MM.1S (cell line): Measurements from ENCODE around the gene ADAMTS9.

Experiments used
- DNase-seq: peaks from one replicate; pipeline ENCODE4 v3.0.0-alpha.2; 2015
- H2AFZ ChIP-seq: fragments of 300-600 bp; sonication (generic); 2 replicates; pipeline ENCODE4 v1.6.0; 2016; ENCODE audit warnings: antibody characterized with exemption, low read length
- H3F3A ChIP-seq: fragments of 300-600 bp; sonication (generic); 2 replicates; pipeline ENCODE4 v1.6.1; 2016; ENCODE audit warnings: mild to moderate bottlenecking, antibody characterized with exemption, low read length, moderate library complexity, mixed read lengths; ENCODE audit not compliant: insufficient read depth
- H3K27ac ChIP-seq: fragments of 300-600 bp; sonication (generic); 2 replicates; pipeline ENCODE4 v1.5.1; 2016; ENCODE audit warnings: mild to moderate bottlenecking, low read length
- H3K27me3 ChIP-seq: fragments of 300-600 bp; sonication (generic); replicated peaks from 2 replicates; pipeline ENCODE4 v1.6.0; 2016; ENCODE audit warnings: low read length; ENCODE audit not compliant: insufficient read depth
- H3K36me3 ChIP-seq: fragments of 300-600 bp; sonication (generic); replicated peaks from 2 replicates; pipeline ENCODE4 v1.6.1; 2016; ENCODE audit warnings: mild to moderate bottlenecking, low read length, mixed read lengths; ENCODE audit not compliant: insufficient read depth
- H3K4me1 ChIP-seq: fragments of 300-600 bp; sonication (generic); 2 replicates; pipeline ENCODE4 v1.6.1; 2016; ENCODE audit warnings: low read length, mixed read lengths
- H3K4me2 ChIP-seq: fragments of 300-600 bp; sonication (generic); 2 replicates; pipeline ENCODE4 v1.6.0; 2016; ENCODE audit warnings: low read depth, low read length
- H3K4me3 ChIP-seq: fragments of 300-600 bp; sonication (generic); 2 replicates; pipeline ENCODE4 v1.5.1; 2016; ENCODE audit warnings: low read length, mixed read lengths
- H3K79me2 ChIP-seq: fragments of 300-600 bp; sonication (generic); 2 replicates; pipeline ENCODE4 v1.6.1; 2016; ENCODE audit warnings: mixed run types, low read length, mixed read lengths
- H3K9ac ChIP-seq: fragments of 300-600 bp; sonication (generic); 2 replicates; pipeline ENCODE4 v1.6.1; 2016; ENCODE audit warnings: low read length, mixed read lengths
- H3K9me2 ChIP-seq: fragments of 300-600 bp; sonication (generic); replicated peaks from 2 replicates; pipeline ENCODE4 v1.6.1; 2016; ENCODE audit warnings: mild to moderate bottlenecking, low read length, mixed read lengths; ENCODE audit not compliant: insufficient read depth
- H3K9me3 ChIP-seq: fragments of 300-600 bp; sonication (generic); replicated peaks from 2 replicates; pipeline ENCODE4 v1.6.1; 2016; ENCODE audit warnings: mild to moderate bottlenecking, low read length, mixed read lengths; ENCODE audit not compliant: insufficient read depth
- H4K20me1 ChIP-seq: fragments of 300-600 bp; sonication (generic); 2 replicates; pipeline ENCODE4 v1.6.1; 2016; ENCODE audit warnings: mild to moderate bottlenecking, low read length, moderate library complexity, mixed read lengths; ENCODE audit not compliant: insufficient read depth
- CTCF ChIP-seq: fragments of 300-600 bp; sonication (generic); IDR thresholded peaks from 2 replicates; pipeline ENCODE4 v1.5.1; 2016; ENCODE audit warnings: antibody characterized with exemption, low read length, mixed read lengths
- EZH2 ChIP-seq: fragments of 300-600 bp; sonication (generic); optimal IDR thresholded peaks from 2 replicates; pipeline ENCODE3; 2017; ENCODE audit warnings: low read depth, mild to moderate bottlenecking, antibody characterized with exemption, low read length, mixed read lengths
- EZH2phosphoT487 ChIP-seq: fragments of 300-600 bp; sonication (generic); IDR thresholded peaks from 2 replicates; pipeline ENCODE4 v1.6.1; 2018; ENCODE audit warnings: antibody characterized with exemption, low read length

Gene ADAMTS9

DNA sequence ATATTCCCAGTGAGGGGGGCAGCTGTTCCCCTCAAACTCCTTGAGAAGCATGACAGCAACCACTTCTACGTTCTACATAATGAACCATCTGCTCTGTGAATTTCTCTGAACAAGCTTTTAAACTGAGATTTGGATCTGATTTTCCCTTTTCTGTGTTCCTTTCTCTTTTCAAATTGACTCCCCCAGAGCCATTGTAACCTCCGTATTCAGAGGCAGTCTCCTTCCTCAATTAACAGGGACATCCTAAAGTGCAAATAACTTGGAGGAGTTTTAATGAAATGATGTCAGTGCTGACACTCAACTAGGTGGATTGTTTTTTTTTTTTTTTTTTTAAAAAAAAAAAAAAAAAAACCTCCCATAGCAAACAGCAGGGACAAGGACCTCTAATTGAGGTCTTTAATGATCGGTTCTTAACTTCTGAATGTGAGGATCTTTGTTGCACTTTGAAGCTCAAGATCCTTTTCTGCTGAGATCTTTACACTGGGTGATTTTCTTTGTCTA is 48.8 kb downstream of the ADAMTS9 start:
- H3K9me3 ChIP-seq = no peaks in the 10 kb centered on the region
- no peaks in the 10 kb centered on the region for H4K20me1 ChIP-seq
- no peak for TF ChIP-seq CTCF
- TF ChIP-seq EZH2 = no peak
- no peak for TF ChIP-seq EZH2phosphoT487
- DNase-seq = no peak
- H3K36me3 ChIP-seq = no peaks in the 10 kb centered on the region
- no peak overlapping the region for H3K9ac ChIP-seq
- H3K4me1 ChIP-seq = no peaks in the 10 kb centered on the region
- no peak overlapping the region for H3K4me2 ChIP-seq
- no peak overlapping the region for H3K4me3 ChIP-seq
- no peaks in the 10 kb centered on the region for H3K79me2 ChIP-seq
- H2AFZ ChIP-seq = no peak overlapping the region
- H3F3A ChIP-seq = no peaks in the 10 kb centered on the region
- H3K27ac ChIP-seq = no peak overlapping the region
- H3K9me2 ChIP-seq = no peaks in the 10 kb centered on the region
- no peaks in the 10 kb centered on the region for H3K27me3 ChIP-seq

DNA sequence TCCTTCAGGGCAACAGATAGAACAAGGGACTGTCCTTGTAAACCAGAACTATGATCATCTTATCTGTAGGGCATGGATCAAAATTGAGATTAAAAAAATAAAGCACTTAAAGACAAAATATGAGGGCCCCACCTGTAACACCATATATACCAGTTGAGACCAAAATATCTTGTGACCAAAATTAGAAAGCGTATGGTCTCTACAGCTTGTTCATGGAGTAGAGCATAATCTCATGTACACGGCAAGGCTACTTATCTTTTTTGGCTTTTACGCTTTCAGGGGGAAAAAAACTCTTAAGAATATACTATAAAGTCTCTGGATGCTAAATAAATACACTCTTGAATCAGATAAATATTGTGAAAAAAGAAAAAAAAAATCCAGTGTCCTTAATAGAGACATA is 49.3 kb downstream of the ADAMTS9 start:
- H3K36me3 ChIP-seq = no peaks in the 10 kb centered on the region
- no peaks in the 10 kb centered on the region for H3F3A ChIP-seq
- no peaks in the 10 kb centered on the region for H3K4me1 ChIP-seq
- no peak for DNase-seq
- H3K9ac ChIP-seq = no peak overlapping the region
- no peak overlapping the region for H3K4me3 ChIP-seq
- no peaks in the 10 kb centered on the region for H3K9me3 ChIP-seq
- no peak for TF ChIP-seq CTCF
- TF ChIP-seq EZH2phosphoT487 = no peak
- no peak for TF ChIP-seq EZH2
- H3K4me2 ChIP-seq = no peak overlapping the region
- H3K27me3 ChIP-seq = no peaks in the 10 kb centered on the region
- no peaks in the 10 kb centered on the region for H3K79me2 ChIP-seq
- H4K20me1 ChIP-seq = no peaks in the 10 kb centered on the region
- no peak overlapping the region for H3K27ac ChIP-seq
- no peaks in the 10 kb centered on the region for H3K9me2 ChIP-seq
- H2AFZ ChIP-seq = no peak overlapping the region

DNA sequence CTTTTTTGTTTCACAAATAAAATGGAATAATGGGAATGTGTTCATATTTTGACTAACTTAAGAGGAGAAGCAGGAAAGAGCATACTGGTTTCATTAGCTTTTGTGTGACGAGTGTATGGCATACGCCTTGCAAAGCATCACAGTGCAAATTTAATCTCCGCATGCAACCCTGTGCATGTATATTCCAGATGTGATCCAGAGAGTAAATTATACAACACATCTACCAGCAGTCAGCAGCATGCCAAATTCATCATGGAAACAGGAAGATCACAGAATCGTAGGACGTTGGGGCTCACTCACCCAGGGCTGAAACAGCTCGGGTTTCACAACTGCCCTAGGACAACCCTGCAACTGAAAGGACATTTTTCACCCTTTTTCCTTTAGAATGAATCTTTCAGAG is 53.4 kb downstream of the ADAMTS9 start:
- H3K36me3 ChIP-seq = no peaks in the 10 kb centered on the region

More for the DNA sequence above, 53.4 kb downstream of the ADAMTS9 start:
- H3K79me2 ChIP-seq = no peaks in the 10 kb centered on the region
- TF ChIP-seq CTCF (no peak), EZH2 (no peak), EZH2phosphoT487 (no peak)
- H4K20me1 ChIP-seq = no peaks in the 10 kb centered on the region
- no peaks in the 10 kb centered on the region for H3K4me1 ChIP-seq
- no peak overlapping the region for H3K4me3 ChIP-seq
- H3K9me3 ChIP-seq = no peaks in the 10 kb centered on the region
- H3K27me3 ChIP-seq = no peaks in the 10 kb centered on the region
- H3F3A ChIP-seq = no peaks in the 10 kb centered on the region
- DNase-seq = no peak
- no peak overlapping the region for H3K27ac ChIP-seq
- H3K4me2 ChIP-seq = no peak overlapping the region
- H2AFZ ChIP-seq = no peak overlapping the region
- H3K9me2 ChIP-seq = no peaks in the 10 kb centered on the region
- no peak overlapping the region for H3K9ac ChIP-seq
